ENCODE results near the gene KDELR3. TPM values are rescaled to one million over a fixed set of nuclear protein-coding genes. Genes with fewer than 3 reads are reported as not detected.

Gene KDELR3
- total and polyA plus RNA-seq, 12 donors: 3.7 to 18.0 (median 8.7) TPM

DNA sequence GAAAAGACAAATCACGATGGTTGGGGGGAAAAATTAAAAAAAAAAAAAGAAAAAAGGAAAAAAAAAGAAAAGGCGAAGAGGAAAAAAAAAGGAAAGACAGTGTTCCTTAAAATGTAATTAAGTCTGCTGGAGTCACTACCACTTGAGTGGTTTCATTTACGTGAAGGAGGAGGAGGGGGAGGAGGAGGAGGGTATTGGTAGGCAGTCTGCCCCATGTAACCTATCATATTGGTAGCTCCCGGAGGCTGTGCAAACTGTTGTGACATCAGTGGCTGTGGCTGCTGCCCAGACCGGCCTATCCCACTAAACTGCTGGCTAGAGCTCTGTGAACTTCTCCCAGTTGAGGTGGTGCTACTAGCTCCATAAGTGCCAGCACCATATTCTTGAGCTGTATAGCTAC is 17.9 kb downstream of the KDELR3 start:
- DNase-seq: peak in 3 of 7 donors; percentile 36 to 70 (median 59)
- Histone ChIP-seq H3K27me3 (no peaks in the 10 kb centered on the region), H3K4me1 (replicated peaks in 1 of 2) (peaks cover 0 to 17% of the 10 kb centered on the region in 2 donors), H3K9me3 (replicated peaks in 1 of 3) (no peaks in the 10 kb centered on the region), H3K4me3 (no peak overlapping the region), H3K36me3 (replicated peaks in 1 of 2) (peaks cover 0 to 100% of the 10 kb centered on the region in 2 donors), H3K27ac (no peak overlapping the region)
- TF ChIP-seq, protein P1, sequence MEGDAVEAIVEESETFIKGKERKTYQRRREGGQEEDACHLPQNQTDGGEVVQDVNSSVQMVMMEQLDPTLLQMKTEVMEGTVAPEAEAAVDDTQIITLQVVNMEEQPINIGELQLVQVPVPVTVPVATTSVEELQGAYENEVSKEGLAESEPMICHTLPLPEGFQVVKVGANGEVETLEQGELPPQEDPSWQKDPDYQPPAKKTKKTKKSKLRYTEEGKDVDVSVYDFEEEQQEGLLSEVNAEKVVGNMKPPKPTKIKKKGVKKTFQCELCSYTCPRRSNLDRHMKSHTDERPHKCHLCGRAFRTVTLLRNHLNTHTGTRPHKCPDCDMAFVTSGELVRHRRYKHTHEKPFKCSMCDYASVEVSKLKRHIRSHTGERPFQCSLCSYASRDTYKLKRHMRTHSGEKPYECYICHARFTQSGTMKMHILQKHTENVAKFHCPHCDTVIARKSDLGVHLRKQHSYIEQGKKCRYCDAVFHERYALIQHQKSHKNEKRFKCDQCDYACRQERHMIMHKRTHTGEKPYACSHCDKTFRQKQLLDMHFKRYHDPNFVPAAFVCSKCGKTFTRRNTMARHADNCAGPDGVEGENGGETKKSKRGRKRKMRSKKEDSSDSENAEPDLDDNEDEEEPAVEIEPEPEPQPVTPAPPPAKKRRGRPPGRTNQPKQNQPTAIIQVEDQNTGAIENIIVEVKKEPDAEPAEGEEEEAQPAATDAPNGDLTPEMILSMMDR (IDR thresholded peaks at IDR 0.05): no peak
- no peak for TF ChIP-seq POLR2A (IDR thresholded peaks at IDR 0.05)
- intact Hi-C loops (cut with DNase I): no loop called here
- WGBS, 4 donors: 53 to 68% (median 55%) methylated on average over 5 of the region's 5 CpGs

DNA sequence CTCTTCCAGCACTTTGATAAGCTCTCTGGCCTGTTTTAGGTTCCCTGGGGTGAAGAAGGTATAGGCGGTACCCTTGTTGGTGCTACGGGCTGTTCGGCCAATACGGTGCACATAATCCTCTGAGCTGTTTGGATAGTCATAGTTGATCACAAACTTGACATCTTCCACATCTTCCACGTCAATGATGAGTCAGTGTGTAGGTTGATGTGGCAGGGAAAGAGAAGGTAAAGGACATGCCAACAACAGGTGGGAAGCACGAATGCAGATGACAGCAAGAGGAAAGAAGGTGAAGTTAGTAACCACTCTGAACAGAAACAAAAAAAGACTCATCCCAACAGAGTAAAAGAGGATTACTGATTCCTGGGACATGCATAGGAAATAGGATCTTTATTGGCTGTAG is 20.1 kb downstream of the KDELR3 start:
- Histone ChIP-seq H3K36me3 (replicated peaks in 1 of 2) (peaks cover 0 to 100% of the 10 kb centered on the region in 2 donors), H3K9me3 (replicated peaks in 1 of 3) (no peaks in the 10 kb centered on the region), H3K27ac (no peak overlapping the region), H3K4me1 (replicated peaks in 1 of 2) (peaks cover 0 to 25% of the 10 kb centered on the region in 2 donors), H3K4me3 (no peak overlapping the region), H3K27me3 (no peaks in the 10 kb centered on the region)
- DNase-seq: no peak
- 79 to 84% (median 81%) methylated on average over 6 of the region's 6 CpGs for WGBS, 4 donors
- TF ChIP-seq, protein P1 (IDR thresholded peaks at IDR 0.05): no peak
- TF ChIP-seq POLR2A (IDR thresholded peaks at IDR 0.05): no peak
- intact Hi-C loops (cut with DNase I): no loop called here

DNA sequence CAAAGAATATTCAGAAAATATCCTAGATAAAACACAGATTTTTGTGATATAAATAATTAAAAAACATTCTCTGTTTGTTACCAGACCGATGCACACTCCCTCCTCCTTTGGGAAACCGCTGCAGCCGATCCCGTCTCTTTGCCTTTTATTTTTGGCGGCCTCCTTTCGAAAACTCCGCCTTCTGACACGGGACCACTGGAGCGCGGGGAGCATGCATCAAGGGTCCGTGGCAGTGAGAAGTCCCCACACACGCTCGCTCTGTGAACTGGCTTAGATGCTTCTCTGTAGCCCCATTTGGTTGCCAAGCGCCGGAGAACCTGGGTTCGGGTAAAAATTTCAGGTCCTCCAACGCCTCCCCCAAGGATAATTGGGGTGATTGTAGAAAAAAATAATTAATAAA is 21.2 kb downstream of the KDELR3 start:
- Histone ChIP-seq H3K9me3 (replicated peaks in 1 of 3) (no peaks in the 10 kb centered on the region), H3K4me3 (no peak overlapping the region), H3K27me3 (no peaks in the 10 kb centered on the region), H3K27ac (peak overlapping the region in 1 of 5 donors; percentile 14), H3K36me3 (replicated peaks in 1 of 2) (peaks cover 0 to 100% of the 10 kb centered on the region in 2 donors), H3K4me1 (replicated peaks in 1 of 2) (peaks cover 0 to 25% of the 10 kb centered on the region in 2 donors)
- no peak for TF ChIP-seq POLR2A (IDR thresholded peaks at IDR 0.05)
- TF ChIP-seq, protein P1 (IDR thresholded peaks at IDR 0.05): no peak
- intact Hi-C loops (cut with DNase I): no loop called here
- DNase-seq: peak in 1 of 7 donors; percentile 52
- WGBS, 4 donors: 89 to 92% (median 91%) methylated on average over 17 of the region's 17 CpGs

DNA sequence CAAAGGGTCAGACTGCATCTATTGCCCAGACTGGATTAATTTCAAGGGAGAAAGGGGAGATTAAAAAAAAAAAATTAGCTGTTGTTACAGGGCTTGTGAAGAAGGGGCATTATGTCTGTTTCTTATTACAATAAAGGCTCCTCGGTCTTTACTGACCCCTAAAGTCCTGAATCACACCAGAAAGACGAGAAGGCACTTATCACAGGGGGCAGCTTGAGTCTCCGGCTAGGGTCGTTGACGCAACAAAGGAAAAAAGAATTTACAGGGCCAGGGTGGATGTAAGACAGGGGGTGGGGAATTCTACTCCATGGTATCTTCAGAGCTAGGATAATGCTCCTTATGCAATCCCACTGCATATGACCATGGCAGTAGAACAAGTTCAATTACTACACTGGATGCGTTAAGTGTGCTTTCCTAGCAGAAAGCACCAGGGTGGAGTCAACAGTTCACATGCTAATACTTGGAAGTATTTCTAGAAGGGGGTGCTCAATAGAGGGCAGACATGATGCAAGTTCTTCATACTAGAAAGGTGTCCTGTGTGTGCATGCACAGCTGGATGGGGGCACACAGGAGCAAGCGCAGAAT is 21.8 kb downstream of the KDELR3 start:
- Histone ChIP-seq H3K4me1 (replicated peaks in 1 of 2) (peaks cover 0 to 25% of the 10 kb centered on the region in 2 donors), H3K9me3 (replicated peaks in 1 of 3) (no peaks in the 10 kb centered on the region), H3K27ac (peak overlapping the region in 2 of 5 donors; percentile 17 to 41), H3K36me3 (replicated peaks in 1 of 2) (peaks cover 0 to 100% of the 10 kb centered on the region in 2 donors), H3K4me3 (no peak overlapping the region), H3K27me3 (no peaks in the 10 kb centered on the region)
- TF ChIP-seq, protein P1 (IDR thresholded peaks at IDR 0.05): no peak
- TF ChIP-seq POLR2A (IDR thresholded peaks at IDR 0.05): no peak
- DNase-seq: peak in 1 of 7 donors; percentile 47
- intact Hi-C loops (cut with DNase I): no loop called here
- 75 to 89% (median 82%) methylated on average over 7 of the region's 7 CpGs for WGBS, 4 donors
